ENCODE measurements around the gene STK4.
"Not testable (repeated sequence)": the region's sequence is repeated elsewhere in the genome, so short reads cannot be mapped to it uniquely, and the experiment has no call there.

DNA sequence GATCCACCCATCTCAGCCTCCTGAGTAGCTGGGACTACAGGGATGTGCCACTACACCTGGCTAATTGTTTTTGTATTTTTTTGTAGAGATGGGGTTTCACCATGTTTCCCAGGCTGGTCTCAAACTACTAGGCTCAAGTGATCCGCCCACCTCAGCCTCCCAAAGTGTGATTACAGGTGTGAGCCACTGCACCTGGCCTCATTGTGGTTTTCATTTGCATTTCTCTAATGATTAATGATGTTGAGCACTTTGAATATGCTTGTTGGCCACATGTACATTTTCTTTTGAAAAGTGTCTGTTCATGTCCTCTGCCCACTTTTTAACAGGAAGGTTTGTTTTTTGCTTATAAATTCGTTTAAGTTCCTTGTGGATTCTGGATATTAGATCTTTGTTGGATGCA lies 96.8 kb downstream of the STK4 start:
- not testable (repeated sequence) for TF ChIP-seq POLR2A (IDR thresholded peaks at IDR 0.05; ENCODE audit: control extremely low read depth in 1 of 2, low read depth in 2 of 2, low read length in 2 of 2); CTCF (IDR thresholded peaks at IDR 0.05; ENCODE audit: control extremely low read depth in 1 of 3, insufficient read depth in 1 of 3, low read depth in 1 of 3, low read length in 3 of 3); ZNF274 (IDR thresholded peaks at IDR 0.05; ENCODE audit: borderline replicate concordance, extremely low read depth, low read length); SIX5 (IDR thresholded peaks at IDR 0.05; ENCODE audit: low read depth, low read length); POLR2AphosphoS5 (IDR thresholded peaks at IDR 0.05; ENCODE audit: low read depth, low read length); SIN3A (conservative IDR thresholded peaks at IDR 0.05 in 1 of 2, IDR thresholded peaks at IDR 0.05 in 1 of 2; ENCODE audit: low read depth in 1 of 2, low read length in 2 of 2)
- TF ChIP-seq, protein P1, sequence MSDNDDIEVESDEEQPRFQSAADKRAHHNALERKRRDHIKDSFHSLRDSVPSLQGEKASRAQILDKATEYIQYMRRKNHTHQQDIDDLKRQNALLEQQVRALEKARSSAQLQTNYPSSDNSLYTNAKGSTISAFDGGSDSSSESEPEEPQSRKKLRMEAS (IDR thresholded peaks at IDR 0.05), result not testable (repeated sequence)

All from H1 (cell line).